GM06990 (cell line): ENCODE measurements around the gene LRRC72.
"Not testable (repeated sequence)": the region's sequence is repeated elsewhere in the genome, so short reads cannot be mapped to it uniquely, and the experiment has no call there.

Experiments
- DNase-seq: peaks from one replicate; pipeline ENCODE4 v3.0.0-alpha.2; 2011; ENCODE audit not compliant: insufficient read length; ENCODE audit errors: extremely low read depth
- H3K27me3 ChIP-seq: replicated peaks from 2 replicates; pipeline ENCODE4 v1.6.0; 2011; ENCODE audit warnings: low read length; ENCODE audit not compliant: control insufficient read depth, insufficient read depth
- H3K36me3 ChIP-seq: 2 replicates; pipeline ENCODE4 v1.5.1; 2011; ENCODE audit warnings: low read length; ENCODE audit not compliant: control insufficient read depth, insufficient read depth
- H3K4me3 ChIP-seq: replicated peaks from 2 replicates; pipeline ENCODE4 v1.5.1; 2011; ENCODE audit warnings: low read depth, mild to moderate bottlenecking, control low read depth, low read length
- TF ChIP-seq, protein P1 (sequence below): IDR thresholded peaks from 2 replicates; pipeline ENCODE4 v1.5.1; 2011; ENCODE audit warnings: low read length, control low read depth, mild to moderate bottlenecking, inconsistent platforms; ENCODE audit not compliant: insufficient read depth, poor library complexity, severe bottlenecking

Gene LRRC72

DNA sequence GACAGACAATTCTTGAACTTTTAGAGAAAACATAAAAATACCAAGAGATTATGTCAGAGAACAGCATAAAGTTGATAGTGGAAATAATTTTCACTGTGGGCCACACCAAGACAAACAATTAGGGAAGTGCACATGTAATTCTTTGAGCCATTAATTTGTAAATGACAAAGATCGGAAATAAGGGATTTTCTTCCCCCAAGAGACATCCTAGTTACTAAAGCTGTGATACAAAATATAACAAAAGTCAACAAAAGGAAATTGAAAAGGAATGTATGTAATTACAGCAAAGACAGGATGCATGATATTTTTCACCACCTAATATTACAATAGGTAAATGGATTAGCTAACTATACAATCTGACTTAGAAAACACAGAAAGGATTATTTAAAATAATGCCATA lies 12.4 kb upstream of the LRRC72 start:
- Histone ChIP-seq H3K4me3 (no peak overlapping the region), H3K36me3 (no peaks in the 10 kb centered on the region)
- no peak for DNase-seq

DNA sequence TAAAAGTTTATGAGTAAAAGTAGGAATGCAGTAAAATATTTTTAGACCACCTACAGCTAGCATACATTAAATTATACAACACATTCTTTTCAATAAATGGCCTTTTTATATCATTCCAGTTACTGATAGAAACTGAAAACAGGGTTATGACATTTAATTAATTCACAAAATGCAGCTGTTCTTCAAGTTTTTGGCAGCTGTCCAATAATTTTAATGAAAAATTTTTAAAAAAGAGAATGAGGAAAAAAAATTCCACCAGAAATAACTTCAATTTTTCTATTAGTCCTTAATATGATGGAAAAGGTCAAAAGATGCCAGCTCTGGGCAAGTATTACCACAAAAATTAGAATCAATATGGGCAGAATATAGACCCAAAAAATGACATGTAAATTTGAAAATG lies 11.9 kb upstream of the LRRC72 start:
- H3K27me3 ChIP-seq = no peaks in the 10 kb centered on the region
- no peak overlapping the region for H3K4me3 ChIP-seq
- no peaks in the 10 kb centered on the region for H3K36me3 ChIP-seq
- TF ChIP-seq, protein P1, sequence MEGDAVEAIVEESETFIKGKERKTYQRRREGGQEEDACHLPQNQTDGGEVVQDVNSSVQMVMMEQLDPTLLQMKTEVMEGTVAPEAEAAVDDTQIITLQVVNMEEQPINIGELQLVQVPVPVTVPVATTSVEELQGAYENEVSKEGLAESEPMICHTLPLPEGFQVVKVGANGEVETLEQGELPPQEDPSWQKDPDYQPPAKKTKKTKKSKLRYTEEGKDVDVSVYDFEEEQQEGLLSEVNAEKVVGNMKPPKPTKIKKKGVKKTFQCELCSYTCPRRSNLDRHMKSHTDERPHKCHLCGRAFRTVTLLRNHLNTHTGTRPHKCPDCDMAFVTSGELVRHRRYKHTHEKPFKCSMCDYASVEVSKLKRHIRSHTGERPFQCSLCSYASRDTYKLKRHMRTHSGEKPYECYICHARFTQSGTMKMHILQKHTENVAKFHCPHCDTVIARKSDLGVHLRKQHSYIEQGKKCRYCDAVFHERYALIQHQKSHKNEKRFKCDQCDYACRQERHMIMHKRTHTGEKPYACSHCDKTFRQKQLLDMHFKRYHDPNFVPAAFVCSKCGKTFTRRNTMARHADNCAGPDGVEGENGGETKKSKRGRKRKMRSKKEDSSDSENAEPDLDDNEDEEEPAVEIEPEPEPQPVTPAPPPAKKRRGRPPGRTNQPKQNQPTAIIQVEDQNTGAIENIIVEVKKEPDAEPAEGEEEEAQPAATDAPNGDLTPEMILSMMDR = no peak
- no peak for DNase-seq

More for the DNA sequence above, 12.4 kb upstream of the LRRC72 start:
- no peaks in the 10 kb centered on the region for H3K27me3 ChIP-seq
- TF ChIP-seq, protein P1 = no peak

DNA sequence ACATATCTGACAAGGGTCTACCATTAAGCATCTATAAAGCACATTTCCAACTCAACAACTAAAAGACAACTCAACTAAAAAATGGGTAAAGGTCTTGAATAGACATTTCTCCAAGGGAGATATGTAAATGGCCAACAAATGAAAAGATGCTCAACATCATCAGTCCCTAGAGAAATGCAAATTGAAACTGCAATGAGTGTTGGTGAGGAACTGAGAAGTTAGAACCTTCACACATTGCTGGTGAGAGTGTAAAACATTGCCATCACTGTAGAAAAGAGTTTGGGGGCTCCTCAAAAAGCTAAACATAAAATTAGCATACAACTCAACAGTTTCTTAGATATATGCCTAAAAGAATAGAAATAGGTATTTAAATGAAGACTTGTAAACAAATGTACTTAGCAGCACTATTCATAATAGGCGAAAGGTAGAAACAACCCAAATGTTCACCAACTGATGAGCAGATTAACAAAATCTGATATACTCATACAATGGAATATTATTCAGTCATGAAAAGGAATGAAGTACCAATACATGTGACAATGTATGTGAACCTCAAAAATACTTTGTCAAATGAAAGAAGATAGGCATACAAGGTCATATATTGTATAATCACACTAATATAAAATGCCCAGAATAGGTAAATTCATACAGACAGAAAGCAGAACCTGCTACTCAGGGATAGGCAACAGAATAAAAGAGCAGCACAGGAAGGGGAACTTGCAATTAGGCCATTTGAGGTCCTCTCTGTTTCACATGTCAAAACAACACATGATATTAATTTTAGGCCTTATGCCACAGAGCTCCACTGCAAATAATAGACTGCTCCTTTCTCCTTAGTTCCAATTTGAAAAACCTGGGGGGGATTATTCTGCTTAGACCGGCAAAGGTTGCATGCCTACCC lies 10.6 kb upstream of the LRRC72 start:
- TF ChIP-seq, protein P1 = no peak
- H3K27me3 ChIP-seq = no peaks in the 10 kb centered on the region
- no peak overlapping the region for H3K4me3 ChIP-seq
- no peaks in the 10 kb centered on the region for H3K36me3 ChIP-seq
- DNase-seq = no peak

DNA sequence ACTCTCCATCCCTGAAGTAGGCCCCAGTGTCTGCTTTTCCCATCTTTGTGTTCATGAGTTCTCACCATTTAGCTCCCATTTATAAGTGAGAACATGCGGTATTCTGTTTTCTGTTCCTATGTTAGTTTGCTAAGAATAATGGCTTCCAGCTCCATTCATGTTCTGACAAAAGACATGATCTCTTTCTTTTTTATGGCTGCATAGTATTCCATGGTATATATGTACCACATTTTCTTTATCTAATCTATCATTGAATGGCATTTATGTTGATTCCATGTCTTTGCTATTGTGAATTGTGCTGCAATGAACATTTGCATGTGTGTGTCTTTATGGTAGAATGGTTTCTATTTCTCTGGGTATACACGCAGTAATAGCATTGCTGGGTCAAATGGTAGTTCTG lies 6.6 kb upstream of the LRRC72 start:
- not testable (repeated sequence) for H3K27me3 ChIP-seq, DNase-seq, H3K4me3 ChIP-seq, H3K36me3 ChIP-seq

DNA sequence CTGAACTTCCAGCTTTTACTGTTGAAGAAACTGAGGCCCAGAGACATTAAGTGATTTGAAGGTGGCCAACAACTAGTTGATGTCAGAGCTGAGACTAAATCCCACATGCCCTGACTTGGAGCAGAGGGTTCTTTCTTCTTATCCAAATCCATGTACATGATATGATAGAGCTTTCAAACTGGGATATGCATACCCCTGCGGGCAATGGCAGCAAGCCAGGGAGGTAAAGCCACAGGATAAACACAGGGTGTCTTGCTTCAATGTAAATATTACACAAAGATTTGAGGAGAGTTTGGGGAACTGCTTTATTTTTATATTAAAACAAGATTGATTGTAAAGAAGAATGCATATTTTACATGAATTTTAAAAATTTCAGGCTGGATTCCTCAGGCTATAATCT lies 2.3 kb upstream of the LRRC72 start:
- no peak for DNase-seq

DNA sequence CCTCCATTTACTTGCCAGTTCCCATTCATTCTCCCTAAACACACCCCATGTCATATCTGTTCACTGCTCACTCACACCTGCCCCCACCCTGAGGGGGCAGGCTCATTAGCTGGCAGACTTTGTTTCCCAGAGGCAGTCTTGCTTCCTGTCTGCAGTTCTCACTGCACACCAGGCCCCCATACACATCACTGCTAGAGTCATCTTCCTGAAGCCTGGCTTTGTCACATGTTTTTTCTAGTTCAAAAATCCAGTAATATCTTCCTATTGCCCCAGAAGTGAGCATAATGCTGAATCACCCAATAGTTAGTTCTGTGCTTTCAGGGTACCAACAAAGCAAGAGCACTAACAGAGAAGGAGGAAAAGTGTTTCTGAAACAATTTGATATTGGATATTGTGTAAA lies 1.9 kb downstream of the LRRC72 start:
- Histone ChIP-seq H3K4me3 (no peak overlapping the region), H3K36me3 (no peaks in the 10 kb centered on the region), H3K27me3 (no peaks in the 10 kb centered on the region)
- TF ChIP-seq, protein P1 = no peak
- DNase-seq = no peak

More for the DNA sequence above, 2.3 kb upstream of the LRRC72 start:
- H3K36me3 ChIP-seq = no peaks in the 10 kb centered on the region
- H3K27me3 ChIP-seq = no peaks in the 10 kb centered on the region
- TF ChIP-seq, protein P1 = no peak
- no peak overlapping the region for H3K4me3 ChIP-seq
